GM18867 (cell line): ENCODE data around the gene DCAF8L2.
"Not testable (repeated sequence)": the region's sequence is repeated elsewhere in the genome, so short reads cannot be mapped to it uniquely, and the experiment has no call there.

Experiments used
- ATAC-seq: cut with Tn5 transposase; IDR thresholded peaks from one replicate; pipeline ENCODE4 v1.9.1; 2021; ENCODE audit warnings: mild to moderate bottlenecking, moderate library complexity; ENCODE audit not compliant: unreplicated experiment

The DCAF8L2 gene

DNA sequence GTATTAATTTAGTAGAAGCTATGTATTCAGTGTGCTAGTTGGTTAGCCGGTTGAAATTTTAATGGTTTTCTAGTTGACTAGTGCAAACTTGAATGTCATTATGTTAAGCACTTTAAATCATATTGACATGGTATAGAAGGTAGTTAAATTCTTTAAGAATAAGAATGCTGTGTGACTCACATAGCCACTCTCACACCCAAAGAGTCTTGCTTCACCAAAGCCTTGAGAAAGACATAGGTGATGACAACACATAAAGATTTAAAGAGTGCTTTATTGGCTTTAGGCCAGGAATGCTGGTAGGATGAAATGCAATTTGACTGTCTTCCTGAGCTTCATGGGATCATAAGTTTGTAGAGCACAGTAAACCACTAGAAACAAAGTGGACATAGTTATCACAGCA, 85.3 kb downstream of the DCAF8L2 start:
- ATAC-seq = no peak

DNA sequence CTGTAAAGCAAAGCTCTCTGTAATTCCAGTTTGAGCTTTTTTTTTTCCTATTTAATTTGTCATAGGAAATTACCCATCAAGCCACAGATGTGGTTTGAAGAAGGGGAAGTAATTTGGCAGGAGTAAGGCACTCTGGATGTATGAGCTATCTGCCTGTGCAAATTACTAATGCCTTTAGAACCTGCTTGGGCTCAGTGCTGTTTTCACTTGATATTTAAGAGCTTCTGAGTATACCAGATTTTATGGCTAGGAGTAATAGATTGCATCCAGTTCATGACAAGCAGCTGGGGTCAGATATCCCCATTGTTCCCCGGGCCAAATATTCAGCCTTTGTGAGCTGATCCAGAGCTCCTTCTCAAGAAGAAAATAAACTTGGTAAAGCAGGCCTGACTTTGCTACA, 89.1 kb downstream of the DCAF8L2 start:
- ATAC-seq = no peak

DNA sequence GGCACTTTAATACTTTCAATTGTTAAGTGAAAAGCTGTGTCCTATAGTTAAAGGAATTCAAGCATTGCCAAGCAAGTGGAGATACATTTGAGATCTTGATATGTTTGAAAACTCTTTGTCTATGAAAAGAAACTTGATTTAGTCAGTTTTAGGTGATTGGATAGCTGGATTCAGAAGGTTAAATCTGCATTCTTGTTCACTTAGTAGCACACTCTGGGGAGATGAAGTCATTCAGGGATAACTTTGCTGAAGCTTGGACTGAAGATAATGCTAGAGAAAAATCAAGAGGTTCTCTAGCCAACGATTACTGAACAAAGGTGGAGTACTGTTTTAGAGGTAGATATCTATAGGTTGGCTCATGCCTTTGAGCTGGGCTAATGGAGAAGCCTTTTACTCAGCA, 90.6 kb downstream of the DCAF8L2 start:
- no peak for ATAC-seq

DNA sequence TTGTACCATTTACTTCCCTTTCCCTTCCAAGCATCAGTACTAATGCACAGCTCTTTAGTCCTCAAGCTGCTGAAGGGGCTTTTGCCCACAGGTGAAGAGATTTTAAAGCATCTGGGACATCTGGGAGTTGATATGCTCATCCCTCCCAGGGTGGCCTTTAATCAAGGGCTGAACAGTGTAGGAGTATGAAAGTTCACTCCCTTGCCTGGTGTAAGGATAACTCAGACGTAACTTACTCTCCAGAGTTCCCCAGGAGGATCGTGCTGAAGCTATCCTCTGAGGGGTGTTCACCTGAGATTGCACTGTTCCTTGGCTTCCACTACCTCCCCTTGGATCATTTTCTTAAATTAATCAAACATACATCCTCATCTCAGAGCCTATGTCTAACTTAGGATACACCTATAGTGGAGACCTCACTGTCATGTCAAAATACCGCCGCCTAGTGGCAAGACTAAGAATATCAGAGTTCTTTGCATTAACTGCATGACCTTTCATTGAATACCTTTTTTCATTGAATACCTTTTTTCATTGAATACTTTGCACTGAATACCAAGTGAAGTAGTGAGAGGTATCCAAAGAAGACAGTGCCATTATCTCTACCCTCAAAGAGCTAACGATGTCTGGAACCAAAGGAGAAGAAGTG, 93.5 kb downstream of the DCAF8L2 start:
- ATAC-seq = peak; percentile 88

DNA sequence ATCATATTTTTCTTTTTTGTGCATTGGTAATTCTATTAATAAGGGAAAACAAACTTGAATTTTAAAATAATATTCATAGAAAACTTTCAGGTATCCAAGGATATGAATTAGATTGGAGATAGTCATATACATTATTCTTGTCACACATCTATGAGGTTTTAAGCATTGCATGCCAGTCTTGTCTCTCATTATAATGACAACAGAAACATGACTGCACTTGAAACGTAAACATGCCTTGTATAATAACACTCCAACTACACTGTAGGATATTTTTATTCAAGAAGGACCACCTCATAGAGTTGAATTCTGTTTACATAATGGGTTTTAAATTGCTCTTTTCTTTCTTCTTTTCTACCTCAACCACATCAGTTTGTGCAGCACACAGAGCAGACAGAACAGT, 104.5 kb downstream of the DCAF8L2 start:
- ATAC-seq = no peak

DNA sequence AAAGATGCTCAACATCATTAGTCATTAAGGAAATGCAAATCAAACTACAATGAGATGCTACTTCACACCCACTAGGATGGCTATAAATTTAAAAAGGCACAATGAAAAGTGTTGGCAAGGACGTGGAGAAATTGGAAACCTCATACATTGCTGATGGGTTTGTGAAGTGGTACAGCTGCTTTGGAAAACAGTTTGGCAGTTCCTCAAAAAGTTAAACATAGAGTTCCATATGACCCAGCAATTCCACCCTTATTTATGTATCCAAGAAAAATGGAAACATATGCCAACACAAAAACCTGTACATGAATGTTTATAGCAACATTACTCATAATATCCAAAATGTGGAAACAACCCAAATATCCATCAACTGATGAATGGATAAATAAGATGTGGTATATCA, 116.4 kb downstream of the DCAF8L2 start:
- ATAC-seq = no peak

DNA sequence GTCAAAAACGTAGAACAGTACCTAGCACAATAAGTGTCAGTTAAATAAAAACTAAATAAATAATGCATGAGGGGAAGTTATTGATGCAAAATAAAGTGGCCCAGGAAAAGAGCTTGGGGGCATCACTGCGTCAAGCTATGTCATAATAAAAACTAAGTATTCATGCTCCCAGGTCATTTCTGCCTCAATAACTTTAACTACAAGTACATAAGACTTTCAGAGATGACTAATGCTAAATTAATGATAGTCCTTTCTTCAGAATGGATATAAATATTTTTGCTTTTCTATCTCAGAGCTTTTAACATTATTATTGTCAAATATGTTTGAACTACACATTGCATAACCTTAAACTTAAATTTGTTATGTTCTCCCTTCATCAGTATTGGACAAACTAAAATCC, 125.5 kb downstream of the DCAF8L2 start:
- ATAC-seq = no peak

DNA sequence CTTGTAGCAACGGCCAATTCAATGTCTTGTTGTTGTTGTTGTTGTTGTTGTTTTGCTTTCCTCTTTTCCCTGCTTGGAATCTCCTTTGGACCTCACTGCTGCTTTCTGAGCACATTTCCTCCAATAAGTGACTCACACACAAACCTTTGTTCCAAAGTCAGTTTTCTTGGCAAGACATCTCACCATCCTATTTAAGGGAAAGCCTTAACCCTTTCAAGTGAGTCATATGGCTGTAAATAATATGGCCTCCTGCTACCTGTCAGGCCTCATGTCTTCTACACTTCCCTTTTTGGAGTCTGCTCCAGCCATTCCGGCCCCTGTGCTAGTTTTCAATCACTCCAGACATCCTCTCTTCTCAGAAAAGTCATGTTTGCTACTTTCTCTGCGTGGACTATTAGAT, 138.1 kb downstream of the DCAF8L2 start:
- no peak for ATAC-seq

DNA sequence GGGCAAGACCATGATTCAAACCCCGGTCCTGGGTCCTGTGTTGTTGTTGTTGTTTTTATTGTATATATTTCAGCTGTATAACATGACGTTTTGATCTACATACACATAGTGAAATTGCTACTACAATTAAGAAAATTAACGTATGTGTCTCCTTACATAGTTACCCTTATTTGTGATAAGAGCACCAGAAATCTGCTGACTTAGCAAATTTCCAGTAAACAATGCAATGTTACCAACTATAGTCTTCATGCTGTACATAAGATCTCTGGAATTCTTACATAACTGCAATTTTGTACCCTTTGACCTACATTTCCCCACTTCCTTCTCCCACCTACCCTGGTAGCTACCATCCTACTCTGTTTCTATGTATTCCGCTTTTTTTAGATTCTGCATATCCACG, 141.8 kb downstream of the DCAF8L2 start:
- no peak for ATAC-seq

DNA sequence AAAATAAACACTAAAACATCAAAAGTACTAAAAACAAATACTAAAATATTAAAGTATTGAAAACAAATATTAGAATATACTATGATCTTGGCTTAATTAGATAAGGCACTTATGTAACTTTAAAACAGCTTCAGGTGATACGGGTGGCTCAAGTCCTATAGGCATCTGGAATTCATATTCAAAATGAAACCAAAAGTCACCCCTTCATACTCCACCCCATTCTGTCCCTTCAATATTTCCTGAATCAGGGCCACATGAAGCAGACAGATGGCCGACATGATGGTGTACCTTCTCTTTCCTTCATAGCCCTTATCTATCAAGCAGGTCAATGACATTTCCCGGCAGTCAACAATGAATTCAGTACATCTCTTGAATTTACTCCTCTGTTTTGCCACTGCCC, 145.8 kb downstream of the DCAF8L2 start:
- no peak for ATAC-seq

DNA sequence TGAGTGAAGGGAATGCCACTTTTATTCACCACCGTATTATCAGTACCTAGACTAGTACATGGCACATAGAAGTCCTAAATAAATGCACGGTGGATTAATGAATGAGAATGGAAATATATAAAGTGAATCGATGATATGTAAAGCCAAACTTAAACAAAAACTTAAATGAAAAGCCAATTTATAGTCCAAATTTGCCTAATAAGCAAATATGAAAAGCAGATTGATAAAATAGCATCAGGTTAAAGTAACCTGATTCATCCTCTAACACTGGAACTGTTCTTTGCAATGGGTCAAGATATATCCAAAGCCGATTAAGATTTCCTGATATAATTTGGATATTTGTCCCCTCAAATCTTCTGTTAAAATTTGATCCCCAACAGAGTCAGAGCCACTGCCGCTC, 150.8 kb downstream of the DCAF8L2 start:
- ATAC-seq = no peak

DNA sequence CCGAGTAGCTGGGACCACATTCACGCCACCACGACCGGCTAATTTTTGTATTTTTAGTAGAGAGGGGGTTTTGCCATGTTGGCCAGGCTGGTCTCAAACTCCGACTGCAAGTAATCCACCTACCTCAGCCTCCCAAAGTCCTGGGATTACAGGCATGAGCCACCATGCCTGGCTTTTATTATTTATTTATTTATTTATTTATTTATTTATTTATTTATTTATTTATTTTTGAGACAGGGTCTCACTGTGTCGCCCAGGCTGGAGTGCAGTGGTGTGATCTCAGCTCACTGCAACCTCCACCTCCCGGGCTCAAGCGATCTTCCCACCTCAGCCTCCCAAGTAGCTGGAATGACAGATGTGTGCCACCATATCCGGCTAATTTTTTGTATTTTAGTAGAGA, 153.4 kb downstream of the DCAF8L2 start:
- not testable (repeated sequence) for ATAC-seq

DNA sequence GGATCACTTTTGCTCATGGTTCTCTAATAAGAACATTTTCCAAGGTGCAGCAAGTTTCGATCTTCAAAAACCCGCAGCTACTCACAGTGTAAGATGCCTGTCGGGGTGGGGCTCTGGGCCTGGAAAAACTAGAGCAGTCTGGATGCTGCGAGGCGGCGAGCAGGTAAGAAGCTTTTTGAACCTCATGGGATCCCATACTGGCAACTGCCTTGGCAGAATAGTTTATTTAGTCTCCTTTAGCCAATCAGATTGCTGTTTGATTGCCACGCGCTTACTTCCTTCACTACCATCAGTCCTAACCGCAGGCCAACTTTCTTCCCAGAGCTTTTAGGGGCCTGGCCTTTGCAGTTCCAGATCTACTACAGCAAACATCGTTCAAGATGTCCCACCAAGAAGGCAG, 156.4 kb downstream of the DCAF8L2 start:
- no peak for ATAC-seq

DNA sequence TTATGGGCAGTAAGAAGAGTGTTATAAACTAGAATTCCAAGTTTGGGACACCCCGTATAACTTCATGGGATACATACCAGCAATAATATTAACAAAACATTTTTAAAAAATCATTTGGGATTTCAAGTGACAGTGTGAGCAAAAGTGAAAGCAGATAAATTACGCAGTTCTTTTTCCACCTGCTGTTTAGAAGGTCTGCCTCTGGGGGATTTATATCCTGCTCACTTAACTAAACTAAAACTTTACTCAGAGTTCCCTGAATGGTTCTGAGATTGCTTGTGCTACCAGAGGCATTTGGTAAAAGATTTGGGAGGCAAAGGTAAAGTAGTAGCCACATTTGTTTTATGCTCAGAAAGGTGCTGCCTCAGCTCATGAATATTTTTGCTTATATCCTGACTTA, 160.2 kb downstream of the DCAF8L2 start:
- ATAC-seq = not testable (repeated sequence)

DNA sequence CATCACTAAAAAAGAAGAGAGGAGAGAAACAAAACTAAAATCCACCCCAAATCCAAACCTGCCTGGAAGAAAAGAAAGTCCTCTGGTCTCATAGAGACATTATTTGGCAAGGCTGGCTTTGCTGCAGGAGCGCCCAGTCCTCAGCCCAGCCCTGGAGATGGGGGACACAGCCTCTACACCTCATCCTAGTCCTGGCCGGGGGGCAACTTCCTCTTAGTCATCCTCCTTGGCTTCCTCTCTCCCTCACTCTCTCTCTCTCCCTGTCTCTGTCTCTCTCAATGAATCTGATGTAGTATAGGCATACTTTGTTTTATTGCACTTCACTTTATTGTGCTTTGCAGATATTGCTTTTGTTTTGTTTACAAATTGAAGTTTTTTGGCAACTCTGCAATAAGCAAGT, 161.8 kb downstream of the DCAF8L2 start:
- no peak for ATAC-seq

DNA sequence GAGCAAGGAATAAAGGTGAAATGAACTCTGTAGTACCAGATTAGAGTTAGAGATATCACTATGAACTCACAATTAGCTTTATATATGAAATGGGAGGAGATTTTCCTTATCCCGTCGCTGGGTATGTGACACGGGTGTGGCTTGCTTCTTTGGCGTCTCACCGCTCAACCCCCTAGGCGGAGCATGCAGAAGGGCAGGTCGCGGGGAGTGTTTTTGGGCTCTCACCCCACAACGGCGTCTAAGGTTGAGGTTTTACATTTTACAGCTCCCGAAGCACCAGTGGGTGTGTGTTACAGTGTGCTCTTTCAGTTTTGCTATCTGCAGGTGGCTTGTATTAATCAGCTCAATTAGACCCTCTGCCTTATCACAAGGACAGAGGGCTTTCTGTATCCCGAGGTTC, 175.6 kb downstream of the DCAF8L2 start:
- no peak for ATAC-seq

DNA sequence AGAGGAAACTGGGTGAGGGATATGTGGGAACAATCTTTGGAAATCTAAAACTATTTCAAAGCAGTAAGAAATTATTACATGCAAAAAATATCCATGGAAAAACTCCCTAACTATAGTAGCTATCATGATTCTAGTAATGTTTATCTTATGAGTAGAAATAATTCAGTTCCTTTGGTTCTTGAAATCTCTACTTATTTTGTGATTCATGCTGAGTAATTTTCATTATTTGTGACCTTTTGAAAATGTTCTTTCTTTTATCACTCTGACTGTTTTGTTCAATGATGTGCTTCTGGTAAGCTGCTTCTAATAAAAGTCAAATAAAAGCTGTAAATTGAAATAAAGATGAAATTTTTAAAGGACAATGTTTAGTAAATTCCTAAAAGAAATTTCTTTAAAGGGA, 177.2 kb downstream of the DCAF8L2 start:
- ATAC-seq = no peak

DNA sequence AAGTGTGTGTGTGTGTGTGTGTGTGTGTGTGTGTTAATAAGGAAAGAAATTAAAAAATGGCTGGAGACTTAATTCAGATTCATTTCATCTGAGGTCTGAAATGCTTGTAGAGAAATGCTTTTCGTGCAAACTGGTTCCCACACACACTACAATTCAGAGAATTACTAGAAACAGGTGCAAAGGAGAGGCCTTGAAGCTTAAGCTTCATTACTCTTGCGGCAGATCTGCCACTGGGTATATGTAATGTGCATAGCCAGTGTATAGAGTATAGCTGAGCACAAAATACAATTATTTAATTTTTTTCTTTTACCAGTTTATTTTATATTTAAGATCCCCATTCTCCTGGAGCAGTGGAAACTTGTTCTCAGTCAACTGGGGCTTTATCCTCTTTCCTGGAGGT, 185.8 kb downstream of the DCAF8L2 start:
- ATAC-seq = no peak

DNA sequence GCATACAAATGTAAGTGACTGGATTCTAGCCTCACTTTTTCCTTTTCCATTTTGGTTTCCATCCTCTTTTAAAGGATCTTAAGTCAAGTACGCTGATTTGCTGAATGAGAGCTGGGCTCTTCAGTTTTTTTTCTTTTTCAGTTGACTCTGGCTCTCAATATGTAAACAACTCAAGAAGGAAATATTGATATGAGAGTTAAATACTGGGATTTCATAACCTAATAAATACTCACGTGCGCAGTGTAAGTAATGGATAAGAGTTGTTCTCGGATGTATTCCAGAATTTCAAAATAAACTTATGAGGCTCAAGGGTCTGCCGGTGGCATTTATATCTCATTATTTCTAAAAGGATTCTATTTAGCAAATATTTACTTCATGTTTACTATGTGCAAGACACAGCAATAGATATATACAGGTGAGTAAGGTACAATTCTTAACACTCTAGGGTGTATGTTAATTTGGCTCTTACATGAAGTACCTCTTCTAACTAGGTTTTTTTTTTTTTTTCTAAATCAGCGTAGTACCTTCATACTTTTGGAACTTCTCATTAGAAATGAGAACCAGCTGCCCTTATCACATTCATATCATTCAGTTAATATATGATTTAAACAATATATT, 206.6 kb downstream of the DCAF8L2 start:
- ATAC-seq = no peak

DNA sequence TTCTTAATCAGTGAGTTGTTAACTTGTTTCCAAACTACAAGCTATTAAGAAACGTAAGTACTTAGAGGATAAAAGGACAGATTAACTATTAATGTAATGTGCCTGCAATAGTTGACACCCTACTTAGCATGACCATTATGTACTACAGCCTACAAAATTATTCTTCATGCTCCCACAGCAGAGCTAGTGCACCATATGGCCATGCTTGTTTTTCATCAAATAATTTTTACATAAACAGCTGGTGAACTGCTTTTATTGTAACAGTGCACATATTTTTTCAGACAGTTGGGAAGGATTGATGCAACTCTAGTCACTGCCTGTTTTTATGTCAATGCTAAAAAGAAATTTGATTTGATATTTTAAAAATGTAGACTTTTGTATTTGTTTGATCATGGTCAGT, 207.4 kb downstream of the DCAF8L2 start:
- ATAC-seq = no peak
